ENCODE results near the gene SNX11.

The SNX11 gene

GRCh38 chr17:48100591-48101011 lies 7.0 kb upstream of the SNX11 start:
- DNase-seq, result no peak

- DNase-seq, result peak; percentile 84
Observed at GRCh38 chr17:48101012-48101720, 6.4 kb upstream of the SNX11 start, which contains the start of gene CBX1. CBX1 (minus strand) TSS chr17:48101478; CDS start chr17:48077004, 24,474 bp downstream.

GRCh38 chr17:48102043-48102750 lies 5.4 kb upstream of the SNX11 start:
- DNase-seq, result no peak

GRCh38 chr17:48102798-48103715 lies 4.5 kb upstream of the SNX11 start:
- no peak for DNase-seq

GRCh38 chr17:48104440-48104839 lies 3.1 kb upstream of the SNX11 start:
- DNase-seq, result no peak

GRCh38 chr17:48106802-48107136 lies 797 bp upstream of the SNX11 start:
- DNase-seq, result no peak

- no peak for DNase-seq
Observed at GRCh38 chr17:48110761-48111160, 3.2 kb downstream of the SNX11 start.

GRCh38 chr17:48111937-48112241 lies 4.3 kb downstream of the SNX11 start:
- DNase-seq, result no peak

- no peak for DNase-seq
Observed at GRCh38 chr17:48113201-48113676, 5.7 kb downstream of the SNX11 start.

GRCh38 chr17:48121923-48122664 lies 14.5 kb downstream of the SNX11 start:
- DNase-seq, result no peak

- no peak for DNase-seq
Observed at GRCh38 chr17:48122665-48123045, 15.1 kb downstream of the SNX11 start.

GRCh38 chr17:48123111-48123510 lies 15.5 kb downstream of the SNX11 start:
- no peak for DNase-seq

- no peak for DNase-seq
Observed at GRCh38 chr17:48123776-48124388, 16.3 kb downstream of the SNX11 start.

- no peak for DNase-seq
Observed at GRCh38 chr17:48125829-48126531, 18.4 kb downstream of the SNX11 start.

GRCh38 chr17:48126532-48126850 lies 18.9 kb downstream of the SNX11 start:
- DNase-seq, result no peak

- no peak for DNase-seq
Observed at GRCh38 chr17:48127371-48128051, 19.9 kb downstream of the SNX11 start.

GRCh38 chr17:48128400-48128799 lies 20.8 kb downstream of the SNX11 start:
- no peak for DNase-seq

- DNase-seq, result no peak
Observed at GRCh38 chr17:48129981-48130380, 22.4 kb downstream of the SNX11 start.

- DNase-seq, result peak; percentile 67
Observed at GRCh38 chr17:48131216-48131824, 23.8 kb downstream of the SNX11 start.

GRCh38 chr17:48132385-48132784 lies 24.8 kb downstream of the SNX11 start:
- no peak for DNase-seq
